Measurements from ENCODE around the gene VCL.

GRCh38 chr10:73973427-73973826 is 24.5 kb upstream of the VCL start:
- TF ChIP-seq CTCF (IDR thresholded peaks at IDR 0.05; ENCODE audit: control extremely low read depth in 1 of 3, insufficient read depth in 1 of 3, low read depth in 1 of 3, low read length in 3 of 3) (no peak), FOSL1 (IDR thresholded peaks at IDR 0.05; ENCODE audit: insufficient read depth, low read depth, low read length) (no peak), POLR2A (IDR thresholded peaks at IDR 0.05; ENCODE audit: control extremely low read depth in 1 of 2, low read depth in 2 of 2, low read length in 2 of 2) (no peak), POLR2AphosphoS5 (IDR thresholded peaks at IDR 0.05; ENCODE audit: low read depth, low read length) (no peak), USF2 (IDR thresholded peaks at IDR 0.05; ENCODE audit: low read length) (no peak), EGR1 (IDR thresholded peaks at IDR 0.05; ENCODE audit: borderline replicate concordance, low read depth, low read length) (no peak), TCF12 (IDR thresholded peaks at IDR 0.05; ENCODE audit: low read depth, low read length) (no peak), EP300 (IDR thresholded peaks at IDR 0.05; ENCODE audit: borderline replicate concordance in 1 of 2, low read depth in 2 of 2, low read length in 2 of 2) (no peak), ATF2 (IDR thresholded peaks at IDR 0.05; ENCODE audit: low read length) (no peak), SIX5 (IDR thresholded peaks at IDR 0.05; ENCODE audit: low read depth, low read length) (no peak), CEBPB (IDR thresholded peaks at IDR 0.05; ENCODE audit: low read depth, low read length) (no peak), SUZ12 (IDR thresholded peaks at IDR 0.05; ENCODE audit: low read length) (no peak)

All from H1 (cell line).